ENCODE results near the gene ZNRF3. TPM values are rescaled to one million over a fixed set of nuclear protein-coding genes. Genes with fewer than 3 reads are reported as not detected.

The ZNRF3 gene
- total and polyA plus RNA-seq, 7 donors = 0.23 to 13.6 (median 8.9) TPM

- WGBS, 2 donors = 74 to 83% methylated on average over 7 of the region's 7 CpGs
- H3K36me3 ChIP-seq = no peaks in the 10 kb centered on the region
- no peaks in the 10 kb centered on the region for H3K9me3 ChIP-seq
- no peak overlapping the region for H3K4me3 ChIP-seq
- H3K27ac ChIP-seq = peak overlapping the region; percentile 55 to 68 (median 62)
- intact Hi-C loops (cut with DNase I) = loop anchor here (5.0 kb wide), 1 partner anchor 43 kb away; no protein-coding TSS in a partner anchor
- peaks cover 0 to 36% (median 27%) of the 10 kb centered on the region in 4 donors for H3K4me1 ChIP-seq
- peak; percentile 66 for DNase-seq
- H3K27me3 ChIP-seq = no peaks in the 10 kb centered on the region
- TF ChIP-seq POLR2A (IDR thresholded peaks at IDR 0.05) = no peak
These were observed 106.1 kb downstream of the ZNRF3 start for GRCh38 chr22:28989484-28989883.

- H3K9me3 ChIP-seq = no peaks in the 10 kb centered on the region
- H3K27me3 ChIP-seq = no peaks in the 10 kb centered on the region
- no peaks in the 10 kb centered on the region for H3K36me3 ChIP-seq
- DNase-seq = no peak
- H3K27ac ChIP-seq = peak overlapping the region; percentile 55 to 68 (median 62)
- intact Hi-C loops (cut with DNase I) = loop anchor here (5.0 kb wide), 1 partner anchor 42 kb away; no protein-coding TSS in a partner anchor
- no peak overlapping the region for H3K4me3 ChIP-seq
- 86 to 94% methylated on average over 4 of the region's 4 CpGs for WGBS, 2 donors
- H3K4me1 ChIP-seq = peaks cover 0 to 36% (median 27%) of the 10 kb centered on the region in 4 donors
- no peak for TF ChIP-seq EP300 (IDR thresholded peaks at IDR 0.05)
- TF ChIP-seq POLR2AphosphoS5 (IDR thresholded peaks at IDR 0.05) = peak; percentile 26 to 54 (median 40)
- no peak for TF ChIP-seq POLR2A (IDR thresholded peaks at IDR 0.05)
These were observed 106.5 kb downstream of the ZNRF3 start for GRCh38 chr22:28989912-28990311.

GRCh38 chr22:28992565-28993356 lies 109.4 kb downstream of the ZNRF3 start:
- intact Hi-C loops (cut with DNase I) = no loop called here
- H3K4me3 ChIP-seq = no peak overlapping the region
- H3K27me3 ChIP-seq = no peaks in the 10 kb centered on the region
- H3K4me1 ChIP-seq = peaks cover 0 to 36% (median 24%) of the 10 kb centered on the region in 4 donors
- no peak overlapping the region for H3K27ac ChIP-seq
- TF ChIP-seq EP300 (IDR thresholded peaks at IDR 0.05) (no peak), CTCF (IDR thresholded peaks at IDR 0.05) (no peak), POLR2A (IDR thresholded peaks at IDR 0.05) (no peak), POLR2AphosphoS5 (IDR thresholded peaks at IDR 0.05) (no peak)
- no peaks in the 10 kb centered on the region for H3K9me3 ChIP-seq
- H3K36me3 ChIP-seq = no peaks in the 10 kb centered on the region
- WGBS, 2 donors = 80 to 89% methylated on average over 4 of the region's 4 CpGs
- no peak for DNase-seq

- intact Hi-C loops (cut with DNase I) = no loop called here
- H3K36me3 ChIP-seq = no peaks in the 10 kb centered on the region
- H3K27me3 ChIP-seq = no peaks in the 10 kb centered on the region
- no peak overlapping the region for H3K4me3 ChIP-seq
- TF ChIP-seq EP300 (IDR thresholded peaks at IDR 0.05) = no peak
- no peak for DNase-seq
- H3K27ac ChIP-seq = no peak overlapping the region
- H3K9me3 ChIP-seq = no peaks in the 10 kb centered on the region
- 98% methylated on average over 4 of the region's 4 CpGs for WGBS, 2 donors
- peaks cover 0 to 20% (median 10%) of the 10 kb centered on the region in 4 donors for H3K4me1 ChIP-seq
These were observed 111.2 kb downstream of the ZNRF3 start for GRCh38 chr22:28994522-28994921.

GRCh38 chr22:28995551-28995950 lies 112.2 kb downstream of the ZNRF3 start:
- Histone ChIP-seq H3K9me3 (no peaks in the 10 kb centered on the region), H3K27ac (no peak overlapping the region), H3K4me3 (no peak overlapping the region), H3K36me3 (no peaks in the 10 kb centered on the region), H3K27me3 (no peaks in the 10 kb centered on the region), H3K4me1 (peaks cover 0 to 10% (median 2%) of the 10 kb centered on the region in 4 donors)
- WGBS, 2 donors = 85 to 94% methylated on average over 2 of the region's 2 CpGs
- TF ChIP-seq POLR2A (IDR thresholded peaks at IDR 0.05) = no peak
- TF ChIP-seq CTCF (IDR thresholded peaks at IDR 0.05) = no peak
- TF ChIP-seq EP300 (IDR thresholded peaks at IDR 0.05) = no peak
- no peak for TF ChIP-seq POLR2AphosphoS5 (IDR thresholded peaks at IDR 0.05)
- no peak for DNase-seq
- intact Hi-C loops (cut with DNase I) = no loop called here

DNA sequence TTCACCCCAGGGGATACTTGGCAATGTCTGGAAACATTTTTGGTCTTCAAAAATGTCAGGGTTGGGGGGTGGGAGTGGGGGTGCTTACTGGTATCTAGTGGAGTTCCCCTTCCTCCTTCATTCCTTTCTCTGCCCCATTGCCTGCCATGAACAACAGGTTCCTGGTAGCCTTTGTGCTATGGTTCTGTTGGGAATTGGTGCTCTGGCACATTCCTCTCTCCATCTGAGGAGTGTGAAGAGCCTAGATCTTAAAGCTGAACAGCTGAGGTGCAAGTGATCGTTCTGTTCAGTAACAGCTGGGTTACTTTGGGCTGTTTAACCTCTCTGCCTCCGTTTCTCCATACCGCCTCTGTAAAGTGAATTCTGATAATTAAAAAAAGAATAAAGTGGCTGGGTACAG lies 114.0 kb downstream of the ZNRF3 start:
- Histone ChIP-seq H3K4me3 (no peak overlapping the region), H3K4me1 (peaks cover 0 to 9% (median 2%) of the 10 kb centered on the region in 4 donors), H3K27ac (no peak overlapping the region), H3K36me3 (no peaks in the 10 kb centered on the region), H3K27me3 (no peaks in the 10 kb centered on the region), H3K9me3 (no peaks in the 10 kb centered on the region)
- no peak for TF ChIP-seq CTCF (IDR thresholded peaks at IDR 0.05)
- no peak for TF ChIP-seq POLR2AphosphoS5 (IDR thresholded peaks at IDR 0.05)
- no peak for TF ChIP-seq POLR2A (IDR thresholded peaks at IDR 0.05)
- no peak for TF ChIP-seq EP300 (IDR thresholded peaks at IDR 0.05)
- no peak for DNase-seq
- 94 to 97% methylated on average over 3 of the region's 3 CpGs for WGBS, 2 donors
- intact Hi-C loops (cut with DNase I) = no loop called here
